Stimulated activated CD8-positive, alpha-beta memory T cell treated with anti-CD3 and anti-CD28 coated beads, Interleukin-2, amount 100 ng/mL, for 48 hours (primary cell): ENCODE results near the gene PTGER4.
"Not testable (repeated sequence)": the region's sequence is repeated elsewhere in the genome, so short reads cannot be mapped to it uniquely, and the experiment has no call there.

ENCODE experiments used
- DNase-seq, 2 donors: peaks; one replicate each; pipeline ENCODE4 v3.0.0-alpha.2; 2020; ENCODE audit warnings: low read depth in 2 of 2

Gene PTGER4

DNA sequence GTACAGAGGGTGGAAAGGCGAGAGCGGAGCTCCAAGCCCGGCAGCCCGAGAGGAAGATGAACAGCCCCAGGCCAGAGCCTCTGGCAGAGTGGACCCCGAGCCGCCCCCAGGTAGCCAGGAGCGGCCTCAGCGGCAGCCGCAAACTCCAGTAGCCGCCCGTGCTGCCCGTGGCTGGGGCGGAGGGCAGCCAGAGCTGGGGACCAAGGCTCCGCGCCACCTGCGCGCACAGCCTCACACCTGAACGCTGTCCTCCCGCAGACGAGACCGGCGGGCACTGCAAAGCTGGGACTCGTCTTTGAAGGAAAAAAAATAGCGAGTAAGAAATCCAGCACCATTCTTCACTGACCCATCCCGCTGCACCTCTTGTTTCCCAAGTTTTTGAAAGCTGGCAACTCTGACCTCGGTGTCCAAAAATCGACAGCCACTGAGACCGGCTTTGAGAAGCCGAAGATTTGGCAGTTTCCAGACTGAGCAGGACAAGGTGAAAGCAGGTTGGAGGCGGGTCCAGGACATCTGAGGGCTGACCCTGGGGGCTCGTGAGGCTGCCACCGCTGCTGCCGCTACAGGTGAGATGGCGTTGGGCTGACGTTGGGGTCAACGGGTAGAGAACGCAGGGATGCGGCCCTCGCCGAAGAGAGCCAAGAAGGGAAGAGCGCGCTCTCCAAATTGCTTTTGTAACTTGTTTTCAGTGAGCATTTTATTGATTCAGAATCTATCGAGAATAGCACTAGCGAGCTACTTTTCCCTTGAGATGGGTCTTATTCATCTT lies at the start of gene PTGER4:
Gene PTGER4 (plus strand): TSS at position 3 of the 769 bp plus-strand sequence. CDS start 1,079 bp downstream, outside the sequence.
- DNase-seq, result no peak

DNA sequence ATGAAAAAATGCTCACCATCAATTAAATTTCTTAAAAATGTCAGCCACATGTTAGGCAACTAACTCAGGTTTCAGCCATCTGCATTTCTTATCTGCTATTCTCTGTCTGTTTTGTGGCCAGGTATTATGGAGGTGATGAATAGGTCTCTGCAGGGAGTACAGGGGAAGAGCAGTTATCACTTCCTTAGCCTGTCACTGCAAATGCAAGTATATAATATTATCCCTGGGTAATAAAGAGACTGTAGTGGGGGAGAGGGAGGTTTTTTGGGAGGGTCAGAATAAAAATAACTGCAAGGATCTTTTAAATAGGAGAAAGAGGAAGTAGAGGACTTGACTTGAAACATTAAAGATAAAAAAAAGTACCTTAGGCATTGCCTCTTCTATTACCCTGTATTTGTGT lies 49.6 kb upstream of the PTGER4 start:
- DNase-seq, result no peak

DNA sequence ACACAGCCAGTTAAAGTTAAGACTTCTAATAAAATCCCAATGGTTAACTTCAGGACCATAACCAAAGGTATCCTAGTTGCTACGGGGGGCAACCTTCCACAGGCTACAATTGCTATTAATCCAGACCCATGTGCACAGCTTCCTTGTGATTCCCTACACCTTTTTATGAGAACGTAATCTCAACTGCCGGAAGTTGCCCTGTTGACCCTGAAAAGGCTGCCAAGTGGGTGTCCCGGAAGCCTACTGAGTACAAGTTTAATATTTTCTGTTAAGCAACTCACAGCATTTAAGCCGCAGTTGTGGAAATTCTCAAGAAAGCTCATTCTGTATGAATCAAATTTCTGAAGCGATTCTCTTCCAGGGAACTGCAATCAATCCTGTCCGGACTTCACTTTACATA lies 48.5 kb upstream of the PTGER4 start:
- no peak for DNase-seq

DNA sequence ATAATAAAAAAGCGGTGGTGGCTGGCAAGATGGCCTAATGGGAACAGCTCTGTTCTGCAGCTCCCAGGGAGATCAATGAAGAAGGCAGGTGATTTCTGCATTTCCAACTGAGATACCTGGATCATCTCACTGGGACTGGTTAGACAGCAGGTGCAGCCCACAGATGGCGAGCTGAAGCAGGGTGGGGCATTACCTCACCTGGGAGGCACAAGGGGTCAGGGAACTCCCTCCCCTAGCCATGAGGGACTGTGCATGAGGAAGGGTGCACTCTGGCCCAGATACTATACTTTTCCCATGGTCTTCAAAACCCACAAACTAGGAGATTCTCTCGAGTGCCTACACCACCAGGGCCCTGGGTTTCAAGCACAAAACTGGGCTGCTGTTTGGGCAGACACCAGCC lies 45.6 kb upstream of the PTGER4 start:
- no peak for DNase-seq

DNA sequence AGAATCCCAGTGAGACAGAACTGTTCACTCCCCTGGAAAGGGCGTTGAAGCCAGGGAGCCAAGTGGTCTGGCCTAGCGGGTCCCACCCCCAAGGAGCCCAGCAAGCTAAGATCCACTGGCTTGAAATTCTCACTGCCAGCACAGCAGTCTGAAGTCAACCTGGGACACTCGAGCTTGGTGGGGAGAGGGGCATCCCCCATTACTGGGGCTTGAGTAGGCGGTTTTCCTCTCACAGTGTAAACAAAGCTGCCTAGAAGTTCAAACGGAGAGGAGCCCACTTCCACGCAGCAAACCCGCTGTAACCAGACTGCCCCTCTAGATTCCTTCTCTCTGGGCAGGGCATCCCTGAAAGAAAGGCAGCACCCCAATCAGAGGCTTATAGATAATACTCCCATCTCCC lies 45.1 kb upstream of the PTGER4 start:
- no peak for DNase-seq

DNA sequence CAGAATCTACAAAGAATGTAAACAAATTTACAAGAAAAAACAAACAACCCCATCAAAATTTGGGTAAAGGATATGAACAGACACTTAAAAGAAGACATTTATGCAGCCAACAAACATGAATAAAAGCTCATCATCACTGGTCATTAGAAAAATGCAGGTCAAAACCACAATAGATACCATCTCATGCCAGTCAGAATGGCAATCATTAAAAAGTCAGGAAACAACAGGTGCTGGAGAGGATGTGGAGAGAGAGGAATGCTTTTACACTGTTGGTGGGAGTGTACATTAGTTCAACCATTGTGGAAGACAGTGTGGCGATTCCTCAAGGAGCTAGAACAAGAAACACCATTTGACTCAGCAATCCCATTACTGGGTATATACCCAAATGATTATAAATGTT lies 40.2 kb upstream of the PTGER4 start:
- not testable (repeated sequence) for DNase-seq

DNA sequence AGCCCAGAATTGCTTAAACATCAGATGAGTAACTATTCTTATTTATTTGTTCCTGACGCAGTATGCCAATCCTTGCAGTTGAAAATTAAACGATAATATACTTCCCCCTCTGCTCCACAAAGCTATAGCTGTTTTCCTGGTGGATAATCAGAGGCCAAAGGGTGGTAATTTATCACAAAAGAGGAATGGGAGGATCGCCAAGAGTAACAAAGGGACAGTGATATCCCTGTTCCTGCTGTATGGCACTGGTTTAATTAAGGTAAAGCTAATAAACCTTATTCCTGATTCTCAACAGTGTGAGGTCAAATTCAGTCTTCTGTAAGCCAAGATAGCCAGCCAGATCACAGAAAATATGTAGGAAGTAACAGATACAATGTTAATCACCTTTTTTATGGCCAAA lies 33.4 kb upstream of the PTGER4 start:
- no peak for DNase-seq

DNA sequence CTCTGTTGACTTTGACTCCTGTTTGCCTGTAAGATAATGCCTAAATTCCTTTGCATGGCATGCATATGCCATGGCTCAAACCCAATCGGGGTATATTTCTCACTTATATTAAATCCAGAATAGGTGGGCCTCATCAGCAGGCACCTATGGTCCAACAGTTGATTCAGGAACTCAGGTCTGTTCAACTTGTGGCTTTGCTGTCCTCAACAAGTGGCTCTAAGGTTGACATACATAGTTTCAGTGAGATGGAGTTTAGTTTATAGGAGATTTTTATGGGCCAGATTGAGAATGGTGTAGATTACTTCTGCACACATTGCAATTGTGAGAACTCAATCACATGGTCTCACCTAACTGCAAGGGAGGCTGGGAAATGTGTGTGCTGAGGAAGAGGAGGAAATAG lies 31.6 kb upstream of the PTGER4 start:
- DNase-seq, result no peak

DNA sequence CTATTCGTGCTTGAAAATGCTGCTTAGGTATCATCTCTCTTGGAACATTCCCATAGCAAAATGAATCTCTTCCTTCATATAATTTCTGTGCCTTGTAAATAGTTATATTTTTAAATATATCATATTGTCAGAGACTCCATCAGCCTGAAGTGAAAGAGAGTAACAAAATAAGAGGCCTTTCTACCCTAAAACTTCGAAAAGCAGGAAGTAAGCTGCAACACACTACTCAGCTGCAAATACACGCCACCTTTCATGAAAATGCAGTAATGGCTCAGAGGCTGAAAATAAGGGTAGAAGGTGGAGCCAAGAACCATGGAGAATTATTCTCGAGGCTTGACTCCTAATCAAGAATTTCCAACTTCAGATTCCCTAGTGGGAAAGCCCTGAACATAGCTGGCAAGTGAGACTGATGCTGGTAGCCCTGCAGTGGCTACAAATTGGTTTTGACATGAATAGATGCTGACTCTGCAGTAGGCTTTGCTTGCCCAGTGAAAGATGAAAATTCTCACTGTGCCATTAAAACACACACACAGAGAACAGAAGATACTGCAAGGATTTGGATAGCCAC lies 30.2 kb upstream of the PTGER4 start:
- no peak for DNase-seq

DNA sequence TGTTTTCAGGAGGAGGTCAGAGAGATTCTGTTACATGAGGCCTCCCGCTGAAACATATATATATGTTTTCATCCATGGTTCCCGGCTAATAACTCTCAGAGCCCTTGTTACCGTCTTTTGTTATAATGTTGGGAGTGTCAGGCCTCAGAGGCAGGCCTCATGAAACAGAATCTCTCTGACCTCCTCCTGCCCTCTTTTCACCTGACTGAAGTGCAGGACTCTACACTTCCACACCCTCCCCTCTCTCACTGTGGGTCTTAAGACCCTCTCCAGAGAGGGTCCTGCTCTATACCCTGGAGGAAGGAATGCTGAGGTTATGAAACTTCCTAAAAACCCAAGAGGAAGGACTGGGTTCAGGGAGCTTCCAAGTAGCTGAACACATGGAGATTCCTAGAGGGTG lies 28.5 kb upstream of the PTGER4 start:
- DNase-seq, result no peak

DNA sequence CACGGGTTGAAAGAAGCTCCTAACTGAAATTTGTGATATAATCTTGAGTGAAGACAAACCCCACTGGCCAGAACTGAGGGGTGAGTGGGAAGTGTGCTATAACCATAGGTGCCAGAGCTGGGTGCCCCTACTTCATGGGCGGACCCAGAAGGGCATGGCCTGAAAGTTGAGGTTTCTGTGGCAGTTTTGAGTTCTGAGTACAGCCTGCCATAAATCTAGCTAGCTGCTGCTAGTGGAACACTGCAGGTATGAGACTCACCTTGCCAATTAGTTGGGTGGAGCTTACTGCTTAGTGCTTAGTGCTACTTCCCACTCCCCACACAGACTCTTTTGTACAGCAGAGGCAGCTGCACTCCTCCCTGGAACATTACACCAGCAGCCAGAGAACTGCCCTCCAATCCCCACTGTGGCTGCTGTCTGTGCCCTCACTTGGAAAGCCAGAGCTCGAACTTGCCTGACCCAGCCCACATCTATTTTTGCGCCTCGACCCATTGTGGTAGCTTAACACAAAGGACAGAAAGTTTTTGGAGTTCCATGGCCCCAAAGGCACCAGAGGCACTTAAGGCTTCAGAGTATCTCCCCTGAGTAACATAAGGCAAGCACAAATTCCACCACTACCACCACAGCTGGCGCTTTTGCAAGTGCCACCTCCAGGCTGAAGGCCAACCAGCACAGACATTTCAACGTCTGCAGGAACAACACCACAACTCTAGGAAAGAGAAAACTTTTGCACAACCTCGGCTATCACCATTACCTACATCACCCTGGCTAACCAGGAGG lies 27.1 kb upstream of the PTGER4 start:
- DNase-seq, result no peak

DNA sequence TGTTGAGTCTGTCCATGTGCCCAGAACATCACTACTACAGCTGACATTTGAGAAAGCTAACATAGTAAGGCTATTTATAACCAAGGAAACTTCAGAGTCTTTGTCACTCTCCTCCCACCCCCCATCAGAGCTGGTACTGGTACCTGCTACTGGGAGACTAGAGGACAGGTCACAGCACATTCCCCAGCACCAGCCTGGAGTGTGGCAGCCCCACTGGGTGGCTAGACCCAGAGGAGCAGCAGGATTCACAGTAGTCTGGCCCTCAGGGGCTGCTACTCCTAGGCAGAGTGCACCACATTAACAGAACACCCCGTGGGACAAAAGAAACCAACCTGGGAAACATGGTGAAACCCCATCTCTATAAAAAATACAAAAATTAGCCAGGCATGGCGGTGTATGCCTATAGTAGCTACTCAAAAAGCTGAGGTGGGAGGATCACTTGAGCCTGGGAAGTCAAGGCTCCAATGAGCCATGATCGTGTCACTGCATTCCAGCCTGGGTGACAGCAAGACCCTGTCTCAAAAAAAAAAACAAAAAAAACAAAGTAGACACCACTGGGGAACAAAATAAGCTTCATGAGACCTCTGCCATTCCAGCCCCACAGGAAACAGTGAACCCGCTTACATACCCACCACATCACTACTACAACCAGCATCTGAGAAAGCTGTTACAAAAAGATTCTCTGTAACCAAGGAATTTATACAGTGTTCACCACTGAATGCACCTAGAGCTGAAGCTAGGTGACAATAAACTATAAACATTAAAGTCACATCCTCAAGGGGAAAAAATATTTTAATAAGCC lies 26.3 kb upstream of the PTGER4 start:
- DNase-seq, result no peak

DNA sequence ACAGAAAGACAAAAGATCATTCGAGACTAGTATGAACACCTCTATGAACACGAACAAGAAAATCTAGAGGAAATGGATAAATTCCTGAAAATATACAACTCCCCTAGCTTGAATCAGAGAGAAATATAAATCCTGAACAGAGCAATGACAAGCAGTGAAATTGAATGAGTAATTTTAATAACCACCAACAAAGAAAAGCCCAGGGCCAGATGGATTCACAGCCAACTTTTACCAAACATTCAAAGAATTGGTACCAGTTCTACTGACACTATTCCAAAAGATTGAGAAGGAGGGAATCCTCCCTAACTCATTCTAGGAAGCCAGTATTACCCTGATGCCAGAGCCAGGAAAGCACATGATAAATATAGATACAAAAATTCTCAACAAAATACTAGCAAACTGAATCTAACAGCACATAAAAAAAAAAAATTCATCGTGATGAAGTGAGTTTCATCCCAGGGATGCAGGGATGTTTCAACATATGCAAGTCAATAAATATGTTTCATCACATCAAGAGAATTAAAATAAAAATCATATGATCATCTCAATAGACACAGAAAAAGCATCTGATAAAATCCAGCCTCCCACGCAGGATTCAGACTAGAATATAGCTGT lies 25.2 kb upstream of the PTGER4 start:
- no peak for DNase-seq

DNA sequence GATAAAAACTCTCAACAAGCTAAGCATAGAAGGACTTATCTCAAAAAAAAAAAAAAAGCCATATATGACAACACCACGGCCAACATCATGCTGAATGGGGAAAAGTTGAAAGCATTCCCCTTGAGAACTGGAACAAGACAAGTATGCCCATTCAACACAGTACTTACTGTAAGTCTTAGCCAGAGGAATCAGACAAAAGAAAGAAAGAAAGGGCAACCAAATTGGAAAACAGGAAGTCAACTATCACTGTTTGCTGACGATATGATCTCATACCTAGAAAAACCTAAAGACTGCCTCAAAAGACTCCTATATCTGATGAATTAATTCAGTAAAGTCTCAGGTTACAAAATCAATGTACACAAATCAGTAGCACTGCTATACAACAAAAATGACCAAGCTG lies 24.6 kb upstream of the PTGER4 start:
- DNase-seq, result no peak

DNA sequence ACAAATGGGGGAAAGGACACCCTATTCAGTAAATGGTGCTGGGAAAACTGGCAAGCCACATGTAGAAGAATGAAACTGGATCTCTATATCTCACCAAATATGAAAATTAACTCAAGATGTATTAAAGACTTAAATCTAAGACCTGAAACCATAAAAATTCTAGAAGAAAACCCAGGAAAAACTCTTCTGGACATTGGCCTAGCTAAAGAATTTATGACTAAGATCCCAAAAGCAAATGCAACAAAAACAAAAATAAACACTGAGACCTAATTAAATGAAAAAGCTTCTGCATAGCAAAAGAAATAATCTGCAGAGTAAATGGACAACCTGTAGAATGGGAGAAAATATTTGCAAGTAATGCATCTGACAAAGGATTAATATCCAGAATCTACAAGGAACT lies 23.6 kb upstream of the PTGER4 start:
- not testable (repeated sequence) for DNase-seq

DNA sequence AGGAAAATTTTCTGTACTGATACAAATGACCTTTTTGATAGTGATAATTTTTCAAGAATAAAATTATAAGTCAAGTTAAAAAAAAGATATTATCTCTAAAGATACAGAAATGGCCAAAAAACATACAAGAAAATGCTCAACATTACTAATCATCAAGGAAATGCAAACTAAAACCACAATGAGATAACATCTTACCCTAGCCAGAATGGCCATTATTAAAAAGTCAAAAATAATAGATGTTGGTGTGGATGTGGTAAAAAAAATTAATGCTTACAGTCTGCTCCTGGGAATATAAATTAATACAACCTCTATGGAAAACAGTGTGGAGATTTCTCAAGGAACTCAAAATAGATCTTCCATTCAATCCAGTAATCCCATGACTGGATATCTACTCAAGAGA lies 22.9 kb upstream of the PTGER4 start:
- no peak for DNase-seq

DNA sequence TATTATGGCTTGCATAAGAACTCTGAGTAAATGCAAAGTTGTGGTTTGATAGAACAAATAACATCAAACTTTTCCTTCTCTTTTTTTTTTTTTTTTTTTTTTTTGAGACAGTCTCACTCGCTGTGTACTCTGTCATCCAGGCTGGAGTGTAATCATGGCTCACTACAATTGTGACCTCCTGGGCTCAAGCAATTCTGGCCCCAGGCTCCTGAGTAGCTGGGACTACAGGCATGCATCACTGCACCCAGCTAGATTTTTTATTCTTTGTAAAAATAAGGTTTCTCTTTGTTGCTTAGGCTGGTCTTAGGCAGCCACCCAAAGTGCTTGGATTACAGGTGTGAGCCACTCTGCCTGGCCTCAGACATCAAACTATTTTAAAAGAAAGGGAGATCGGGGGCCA lies 19.0 kb upstream of the PTGER4 start:
- DNase-seq, result no peak

DNA sequence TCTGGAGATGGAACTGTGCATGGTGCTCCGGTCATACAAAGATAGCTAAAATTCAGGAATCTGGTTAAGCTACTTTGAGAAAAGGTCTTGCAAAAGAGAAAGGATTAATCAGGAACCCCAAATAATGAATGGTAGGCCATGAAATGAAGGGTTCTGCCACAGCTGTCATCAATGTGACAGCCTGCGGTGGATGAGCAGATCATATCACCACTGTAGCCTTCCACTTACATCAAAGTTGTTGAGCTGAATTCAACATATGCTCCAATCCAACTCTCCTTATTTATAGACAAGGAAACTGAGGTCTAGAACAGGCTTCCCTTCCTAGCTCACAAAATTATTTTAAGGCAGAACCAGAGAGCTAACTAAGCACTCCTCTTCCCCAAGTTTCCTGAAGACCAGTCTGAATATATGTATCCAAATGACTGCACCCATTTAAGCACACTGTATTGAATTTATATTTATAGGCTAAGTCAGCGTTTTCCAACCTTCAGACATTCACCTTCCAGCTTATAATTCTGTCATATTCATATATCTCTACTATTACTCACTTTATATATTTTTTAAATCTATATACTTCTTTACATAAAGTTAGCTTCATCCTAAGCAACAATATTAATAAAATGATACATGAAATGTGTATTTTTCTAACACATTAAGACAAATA lies 13.9 kb upstream of the PTGER4 start:
- no peak for DNase-seq

DNA sequence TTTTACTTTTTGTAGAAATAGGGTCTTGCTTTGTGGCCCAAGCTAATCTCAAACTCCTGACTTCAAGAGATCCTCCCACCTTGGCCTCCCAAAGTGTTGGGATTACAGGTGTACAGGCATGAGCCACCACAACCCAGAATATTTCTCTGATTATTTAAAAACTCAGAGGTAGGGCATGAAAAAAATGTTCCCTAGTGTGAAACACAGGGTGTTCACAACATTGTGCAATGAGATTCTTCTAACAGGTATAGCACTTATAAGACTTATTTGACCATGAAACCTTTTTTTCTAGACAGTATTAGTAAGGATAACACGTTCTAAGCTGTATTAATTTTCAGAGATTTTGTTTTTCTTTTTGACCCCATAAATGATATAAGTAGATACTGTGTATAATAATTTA lies 13.1 kb upstream of the PTGER4 start:
- DNase-seq, result no peak

DNA sequence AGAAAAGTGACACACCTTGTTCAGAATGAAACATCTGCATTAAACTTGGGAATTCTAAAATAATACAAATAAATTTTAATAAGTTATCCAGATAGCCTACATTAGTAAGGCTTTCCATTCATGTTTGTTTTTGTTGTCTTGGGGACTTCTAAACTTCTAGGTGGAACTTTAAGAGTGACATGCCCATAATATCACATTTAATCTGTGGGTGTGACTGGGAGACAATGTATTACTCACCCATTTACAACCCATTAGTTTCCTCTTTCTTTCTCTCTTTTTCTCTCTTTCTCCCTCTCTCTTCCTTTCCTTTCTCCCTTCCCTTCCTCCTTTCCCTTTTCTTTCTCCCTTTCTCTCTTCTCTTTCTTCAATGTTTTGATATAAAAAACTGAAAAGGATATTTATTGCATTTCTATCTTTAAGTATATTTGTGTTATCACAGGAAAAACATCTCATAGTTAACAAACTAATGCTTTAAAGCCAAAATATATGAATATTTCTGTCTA lies 12.5 kb upstream of the PTGER4 start:
- DNase-seq, result no peak
